ENCODE results near the gene SIRT2. TPM values are rescaled to one million over a fixed set of nuclear protein-coding genes. Genes with fewer than 3 reads are reported as not detected.

SIRT2 gene
- total RNA-seq, 1 donor from 2014 or later, result 32.7 TPM

GRCh38 chr19:38869836-38870607 lies 29.4 kb downstream of the SIRT2 start:
- intact Hi-C loops (cut with micrococcal nuclease), result loop anchor here (1.0 to 10.0 kb wide), 6 partner anchors 8 to 315 kb away; partner anchors contain the start of genes ECH1 and RINL
- TF ChIP-seq, protein P1, sequence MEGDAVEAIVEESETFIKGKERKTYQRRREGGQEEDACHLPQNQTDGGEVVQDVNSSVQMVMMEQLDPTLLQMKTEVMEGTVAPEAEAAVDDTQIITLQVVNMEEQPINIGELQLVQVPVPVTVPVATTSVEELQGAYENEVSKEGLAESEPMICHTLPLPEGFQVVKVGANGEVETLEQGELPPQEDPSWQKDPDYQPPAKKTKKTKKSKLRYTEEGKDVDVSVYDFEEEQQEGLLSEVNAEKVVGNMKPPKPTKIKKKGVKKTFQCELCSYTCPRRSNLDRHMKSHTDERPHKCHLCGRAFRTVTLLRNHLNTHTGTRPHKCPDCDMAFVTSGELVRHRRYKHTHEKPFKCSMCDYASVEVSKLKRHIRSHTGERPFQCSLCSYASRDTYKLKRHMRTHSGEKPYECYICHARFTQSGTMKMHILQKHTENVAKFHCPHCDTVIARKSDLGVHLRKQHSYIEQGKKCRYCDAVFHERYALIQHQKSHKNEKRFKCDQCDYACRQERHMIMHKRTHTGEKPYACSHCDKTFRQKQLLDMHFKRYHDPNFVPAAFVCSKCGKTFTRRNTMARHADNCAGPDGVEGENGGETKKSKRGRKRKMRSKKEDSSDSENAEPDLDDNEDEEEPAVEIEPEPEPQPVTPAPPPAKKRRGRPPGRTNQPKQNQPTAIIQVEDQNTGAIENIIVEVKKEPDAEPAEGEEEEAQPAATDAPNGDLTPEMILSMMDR (IDR thresholded peaks at IDR 0.05), result no peak
- Mint-ChIP-seq H3K4me3 (peak overlapping the region; percentile 92), H3K9me3 (no peaks in the 10 kb centered on the region), H3K36me3 (ENCODE audit: low read depth) (peaks cover 34% of the 10 kb centered on the region), H3K4me1 (peaks cover 57% of the 10 kb centered on the region), H3K27me3 (no peaks in the 10 kb centered on the region), H3K27ac (peak overlapping the region; percentile 91)
- DNase-seq (peak; percentile 94), ATAC-seq (ENCODE audit: low read depth) (peak; percentile 87)
- ChIA-PET POLR2A (interaction anchor here (0.5 to 3.6 kb wide), 13 partner anchors 9 to 907 kb away, joined by 3 to 188 read pairs (median 15); partner anchors contain the start of genes ECH1, HNRNPL and RINL), CTCF (interaction anchor here (0.6 to 3.8 kb wide), 12 partner anchors 9 to 467 kb away, joined by 3 to 35 read pairs (median 8); partner anchors contain the start of genes ECH1, FAM98C, HNRNPL and MRPS12)

DNA sequence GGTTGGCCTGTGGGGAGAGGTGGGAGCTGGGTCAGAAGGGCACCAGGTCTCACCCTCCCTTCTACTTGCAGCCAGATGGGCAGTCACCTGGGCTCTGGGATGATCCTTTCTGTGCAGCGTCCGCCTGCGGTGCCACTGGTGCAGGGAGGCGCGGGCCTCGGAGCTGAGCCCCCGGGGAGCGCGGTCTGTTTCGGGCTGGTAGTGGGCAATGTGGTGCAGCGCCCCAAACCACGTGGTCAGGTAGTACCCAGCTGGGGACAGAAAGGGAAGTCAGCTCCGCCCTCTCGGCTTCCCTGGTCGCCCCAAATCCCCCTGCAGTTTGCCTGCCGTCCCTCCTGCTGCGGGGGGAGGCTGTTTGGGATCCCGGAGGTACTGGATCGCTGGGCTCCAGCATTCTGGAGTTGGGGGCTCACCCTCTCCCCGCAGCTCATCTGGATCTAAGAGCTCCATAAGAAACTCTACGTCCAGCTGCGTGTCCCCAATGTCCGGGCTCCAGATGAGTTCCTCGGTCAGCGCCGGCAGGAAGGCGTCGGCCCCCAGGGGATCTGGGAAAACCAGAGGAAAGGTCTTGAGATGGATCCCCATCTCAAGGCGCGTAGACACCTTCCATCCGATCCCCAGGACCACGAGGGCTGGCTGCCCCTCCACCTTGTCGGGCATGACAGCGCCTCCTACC lies 30.1 kb downstream of the SIRT2 start:
- intact Hi-C loops (cut with micrococcal nuclease), result loop anchor here (1.0 to 10.0 kb wide), 5 partner anchors 18 to 314 kb away; partner anchors contain the start of gene ECH1

GRCh38 chr19:38868551-38868950 lies 30.9 kb downstream of the SIRT2 start:
- no peaks in the 10 kb centered on the region for H3K27me3 Mint-ChIP-seq
- DNase-seq (no peak), ATAC-seq (ENCODE audit: low read depth) (no peak)
- peak overlapping the region; percentile 91 for H3K27ac Mint-ChIP-seq
- H3K4me1 Mint-ChIP-seq, result peaks cover 67% of the 10 kb centered on the region
- peaks cover 30% of the 10 kb centered on the region for H3K36me3 Mint-ChIP-seq (ENCODE audit: low read depth)
- TF ChIP-seq, protein P1 (IDR thresholded peaks at IDR 0.05), result no peak
- ChIA-PET POLR2A (interaction anchor here (0.6 to 9.3 kb wide), 20 partner anchors 8 to 494 kb away, joined by 3 to 463 read pairs (median 7); partner anchors contain the start of genes ECH1, HNRNPL, MRPS12 and NFKBIB), CTCF (interaction anchor here (0.8 to 3.8 kb wide), 12 partner anchors 8 to 466 kb away, joined by 3 to 35 read pairs (median 8); partner anchors contain the start of genes ECH1, FAM98C, HNRNPL and MRPS12)
- no peaks in the 10 kb centered on the region for H3K9me3 Mint-ChIP-seq
- intact Hi-C loops (cut with micrococcal nuclease), result loop anchor here (5.0 to 10.0 kb wide), 2 partner anchors 131 to 314 kb away; no protein-coding TSS in a partner anchor
- peak overlapping the region; percentile 92 for H3K4me3 Mint-ChIP-seq

More for the DNA sequence above, 30.1 kb downstream of the SIRT2 start:
- TF ChIP-seq, protein P1 (IDR thresholded peaks at IDR 0.05), result no peak
- Mint-ChIP-seq H3K27ac (peak overlapping the region; percentile 91), H3K4me3 (peak overlapping the region; percentile 92), H3K27me3 (no peaks in the 10 kb centered on the region), H3K9me3 (no peaks in the 10 kb centered on the region), H3K4me1 (peaks cover 64% of the 10 kb centered on the region), H3K36me3 (ENCODE audit: low read depth) (peaks cover 34% of the 10 kb centered on the region)
- ChIA-PET POLR2A (interaction anchor here (0.6 to 3.6 kb wide), 19 partner anchors 9 to 495 kb away, joined by 3 to 188 read pairs (median 6); partner anchors contain the start of genes ECH1, HNRNPL, MRPS12 and NFKBIB), CTCF (interaction anchor here (0.8 to 3.8 kb wide), 13 partner anchors 8 to 466 kb away, joined by 3 to 35 read pairs (median 6); partner anchors contain the start of genes ECH1, FAM98C, HNRNPL and MRPS12)
- DNase-seq (peak; percentile 56), ATAC-seq (ENCODE audit: low read depth) (peak; percentile 27)

GRCh38 chr19:38867171-38867780 lies 32.1 kb downstream of the SIRT2 start:
- no peak for DNase-seq
- H3K9me3 Mint-ChIP-seq, result no peaks in the 10 kb centered on the region
- no peak for ATAC-seq (ENCODE audit: low read depth)
- POLR2A ChIA-PET, result interaction anchor here (0.6 to 9.3 kb wide), 6 partner anchors 8 to 56 kb away, joined by 4 to 463 read pairs (median 7); partner anchors contain the start of genes ECH1, HNRNPL and RINL
- H3K4me3 Mint-ChIP-seq, result no peak overlapping the region
- H3K4me1 Mint-ChIP-seq, result peaks cover 72% of the 10 kb centered on the region
- TF ChIP-seq, protein P1 (IDR thresholded peaks at IDR 0.05), result no peak
- intact Hi-C loops (cut with micrococcal nuclease), result loop anchor here (5.0 to 10.0 kb wide), 2 partner anchors 130 to 312 kb away; no protein-coding TSS in a partner anchor
- H3K27me3 Mint-ChIP-seq, result no peaks in the 10 kb centered on the region
- peaks cover 24% of the 10 kb centered on the region for H3K36me3 Mint-ChIP-seq (ENCODE audit: low read depth)
- H3K27ac Mint-ChIP-seq, result peak overlapping the region; percentile 98
- CTCF ChIA-PET, result interaction anchor here (1.0 kb wide), 1 partner anchor 132 kb away, joined by 3 read pairs; no protein-coding TSS in a partner anchor
